Endodermal cell (in vitro differentiated cells): ENCODE data around the gene UNC5B. TPM values are rescaled to one million over a fixed set of nuclear protein-coding genes. Genes with fewer than 3 reads are reported as not detected.

Experiments
- DNase-seq: peaks from one replicate; pipeline ENCODE4 v3.0.0-alpha.2; 2017
- H3K27ac ChIP-seq: 2 replicates; pipeline ENCODE4 v1.5.1; 2013; ENCODE audit warnings: mild to moderate bottlenecking, low read depth, low read length, moderate library complexity
- H3K27me3 ChIP-seq: 2 replicates; pipeline ENCODE4 v1.6.1; 2013; ENCODE audit warnings: mild to moderate bottlenecking, low read length, moderate library complexity; ENCODE audit not compliant: insufficient read depth, control insufficient read depth, poor library complexity, severe bottlenecking
- H3K36me3 ChIP-seq: 2 replicates; pipeline ENCODE4 v1.7.0; 2013; ENCODE audit warnings: mild to moderate bottlenecking, low read length, moderate library complexity; ENCODE audit not compliant: control insufficient read depth, insufficient read depth
- H3K4me1 ChIP-seq: one replicate; pipeline ENCODE4 v1.7.0; 2013; ENCODE audit warnings: low read length; ENCODE audit not compliant: control insufficient read depth, insufficient read depth
- H3K4me3 ChIP-seq: 2 replicates; pipeline ENCODE4 v1.5.1; 2013; ENCODE audit warnings: mild to moderate bottlenecking, low read length, moderate library complexity
- H3K9ac ChIP-seq: 2 replicates; pipeline ENCODE4 v1.6.1; 2013; ENCODE audit warnings: mild to moderate bottlenecking, low read length, moderate library complexity; ENCODE audit not compliant: poor library complexity, severe bottlenecking; ENCODE audit errors: extremely low read depth
- H3K9me3 ChIP-seq: 2 replicates; pipeline ENCODE4 v1.6.1; 2013; ENCODE audit warnings: mild to moderate bottlenecking, low read length, moderate library complexity; ENCODE audit not compliant: control insufficient read depth
- H3K27ac Mint-ChIP-seq: 2 replicates; pipeline ENCODE4 v1.8.0; 2020; ENCODE audit warnings: mixed read lengths
- H3K27me3 Mint-ChIP-seq: 2 replicates; pipeline ENCODE4 v1.8.0; 2021; ENCODE audit warnings: mild to moderate bottlenecking, mixed read lengths; ENCODE audit not compliant: insufficient read depth
- H3K36me3 Mint-ChIP-seq: 2 replicates; pipeline ENCODE4 v1.8.0; 2020; ENCODE audit warnings: low read depth, mixed read lengths
- H3K4me1 Mint-ChIP-seq: 2 replicates; pipeline ENCODE4 v1.8.0; 2020; ENCODE audit warnings: mixed read lengths
- H3K4me3 Mint-ChIP-seq: 2 replicates; pipeline ENCODE4 v1.8.0; 2020; ENCODE audit warnings: mild to moderate bottlenecking, moderate library complexity, mixed read lengths
- H3K9me3 Mint-ChIP-seq: 2 replicates; pipeline ENCODE4 v1.8.0; 2020; ENCODE audit warnings: mild to moderate bottlenecking, mixed read lengths
- CTCF ChIP-seq: fragments of 200-600 bp; sonication (generic); conservative IDR thresholded peaks from 2 replicates; pipeline ENCODE4 v1.5.0; 2021; ENCODE audit warnings: antibody characterized with exemption, mild to moderate bottlenecking
- WGBS, 2 experiments: methylation state at CpG; one replicate each; pipeline versions ENCODE4 v1.1.5 to v1.1.7; 2013; ENCODE audit warnings: missing lambda C conversion rate in 2 of 2, mixed read lengths in 1 of 2; ENCODE audit not compliant: insufficient coverage in 1 of 2, insufficient read length in 1 of 2; 5-methylcytosine and 5-hydroxymethylcytosine counted together
- total RNA-seq, 2 donors: library from RNA; stranded (reverse); fragmentation: NEBNext Ultra II Directional in 1 of 2; extraction: Animal tissue kit (Norgen Biotek cat#: 25700) in 1 of 2; gene quantifications; 2 replicates in 1 of 2; 3 replicates in 1 of 2; pipeline ENCODE4 v1.2.1, GENCODE V29; 2021

UNC5B gene
- total RNA-seq, 2 donors from 2014 or later: 9.7 to 14.5 TPM

GRCh38 chr10:71177651-71178199 lies 34.6 kb upstream of the UNC5B start:
- H3K9me3 Mint-ChIP-seq: no peaks in the 10 kb centered on the region
- 83% methylated on average over 4 of the region's 4 CpGs; no CpG with 5 or more reads in 1 of the 2 experiments for WGBS, 2 experiments
- TF ChIP-seq CTCF: no peak
- peak overlapping the region; percentile 55 for H3K27ac Mint-ChIP-seq
- H3K4me1 ChIP-seq: no peaks in the 10 kb centered on the region
- H3K9ac ChIP-seq: no peak overlapping the region
- peaks cover 2% of the 10 kb centered on the region for H3K27me3 Mint-ChIP-seq
- no peak overlapping the region for H3K4me3 ChIP-seq
- no peaks in the 10 kb centered on the region for H3K9me3 ChIP-seq
- peaks cover 4% of the 10 kb centered on the region for H3K27me3 ChIP-seq
- H3K4me1 Mint-ChIP-seq: peaks cover 11% of the 10 kb centered on the region
- no peak overlapping the region for H3K4me3 Mint-ChIP-seq
- no peaks in the 10 kb centered on the region for H3K36me3 Mint-ChIP-seq
- no peak for DNase-seq
- H3K27ac ChIP-seq: no peak overlapping the region
- no peaks in the 10 kb centered on the region for H3K36me3 ChIP-seq

GRCh38 chr10:71178880-71179279 lies 33.5 kb upstream of the UNC5B start:
- no peak overlapping the region for H3K4me3 Mint-ChIP-seq
- no peak overlapping the region for H3K9ac ChIP-seq
- H3K4me1 Mint-ChIP-seq: peaks cover 11% of the 10 kb centered on the region
- WGBS, 2 experiments: 88 to 100% methylated on average over 1 to 3 of the region's 3 CpGs
- no peak for TF ChIP-seq CTCF
- no peaks in the 10 kb centered on the region for H3K36me3 Mint-ChIP-seq
- H3K9me3 ChIP-seq: no peaks in the 10 kb centered on the region
- DNase-seq: no peak
- H3K4me3 ChIP-seq: no peak overlapping the region
- H3K27me3 ChIP-seq: peaks cover 3% of the 10 kb centered on the region
- H3K36me3 ChIP-seq: no peaks in the 10 kb centered on the region
- H3K9me3 Mint-ChIP-seq: no peaks in the 10 kb centered on the region
- no peaks in the 10 kb centered on the region for H3K4me1 ChIP-seq
- H3K27ac Mint-ChIP-seq: no peak overlapping the region
- peaks cover 2% of the 10 kb centered on the region for H3K27me3 Mint-ChIP-seq
- no peak overlapping the region for H3K27ac ChIP-seq

GRCh38 chr10:71179382-71179781 lies 33.0 kb upstream of the UNC5B start:
- TF ChIP-seq CTCF: no peak
- Histone ChIP-seq H3K27me3 (no peaks in the 10 kb centered on the region), H3K4me3 (no peak overlapping the region), H3K9ac (no peak overlapping the region), H3K9me3 (no peaks in the 10 kb centered on the region), H3K4me1 (no peaks in the 10 kb centered on the region), H3K36me3 (no peaks in the 10 kb centered on the region), H3K27ac (no peak overlapping the region)
- Mint-ChIP-seq H3K27me3 (peaks cover 2% of the 10 kb centered on the region), H3K27ac (no peak overlapping the region), H3K4me3 (no peak overlapping the region), H3K36me3 (no peaks in the 10 kb centered on the region), H3K4me1 (peaks cover 11% of the 10 kb centered on the region), H3K9me3 (no peaks in the 10 kb centered on the region)
- WGBS, 2 experiments: 91 to 100% methylated on average over 3 of the region's 3 CpGs
- no peak for DNase-seq
